Islet precursor cell (in vitro differentiated cells): ENCODE measurements around the gene FAM47E.
"Not testable (repeated sequence)": the region's sequence is repeated elsewhere in the genome, so short reads cannot be mapped to it uniquely, and the experiment has no call there.

Source experiments
- DNase-seq: peaks from one replicate; pipeline ENCODE4 v3.0.0-alpha.2; 2018

FAM47E gene

GRCh38 chr4:76270244-76271175 lies 19.0 kb downstream of the FAM47E start:
- no peak for DNase-seq

- DNase-seq: no peak
Observed at GRCh38 chr4:76271248-76271647, 19.7 kb downstream of the FAM47E start.

GRCh38 chr4:76272073-76272472 lies 20.6 kb downstream of the FAM47E start:
- DNase-seq: no peak

- DNase-seq: no peak
Observed at GRCh38 chr4:76272582-76272981, 21.1 kb downstream of the FAM47E start.

GRCh38 chr4:76272999-76273398 lies 21.5 kb downstream of the FAM47E start:
- DNase-seq: no peak

- no peak for DNase-seq
Observed at GRCh38 chr4:76275486-76276124, 24.1 kb downstream of the FAM47E start.

GRCh38 chr4:76276813-76277212 lies 25.3 kb downstream of the FAM47E start:
- no peak for DNase-seq

GRCh38 chr4:76277667-76278066 lies 26.1 kb downstream of the FAM47E start:
- DNase-seq: no peak

GRCh38 chr4:76278583-76278982 lies 27.1 kb downstream of the FAM47E start:
- no peak for DNase-seq

GRCh38 chr4:76279462-76279861 lies 27.9 kb downstream of the FAM47E start:
- no peak for DNase-seq

- DNase-seq: no peak
Observed at GRCh38 chr4:76280488-76281441, 29.2 kb downstream of the FAM47E start.

GRCh38 chr4:76281594-76281993 lies 30.1 kb downstream of the FAM47E start:
- not testable (repeated sequence) for DNase-seq

- no peak for DNase-seq
Observed at GRCh38 chr4:76282941-76283689, 31.6 kb downstream of the FAM47E start.

GRCh38 chr4:76283900-76284299 lies 32.4 kb downstream of the FAM47E start:
- no peak for DNase-seq

- DNase-seq: not testable (repeated sequence)
Observed at GRCh38 chr4:76287811-76288210, 36.3 kb downstream of the FAM47E start.

GRCh38 chr4:76292730-76293129 lies 41.2 kb downstream of the FAM47E start:
- no peak for DNase-seq

- DNase-seq: no peak
Observed at GRCh38 chr4:76293772-76294171, 42.3 kb downstream of the FAM47E start.

- no peak for DNase-seq
Observed at GRCh38 chr4:76296286-76296820, 44.8 kb downstream of the FAM47E start.

GRCh38 chr4:76298227-76298626 lies 46.7 kb downstream of the FAM47E start:
- DNase-seq: no peak

GRCh38 chr4:76300012-76300411 lies 48.5 kb downstream of the FAM47E start:
- no peak for DNase-seq

GRCh38 chr4:76301068-76301774 lies 49.7 kb downstream of the FAM47E start:
- DNase-seq: peak; percentile 81
